ENCODE results near the gene PRPF39. TPM values are rescaled to one million over a fixed set of nuclear protein-coding genes. Genes with fewer than 3 reads are reported as not detected.

Gene PRPF39
- total RNA-seq, 1 donor from 2014 or later, result 97.2 TPM

- Histone ChIP-seq H3K79me2 (ENCODE audit: low read depth) (peaks cover 83% of the 10 kb centered on the region), H3K4me1 (peaks cover 36% of the 10 kb centered on the region), H3K27me3 (no peaks in the 10 kb centered on the region), H4K20me1 (ENCODE audit: low read depth) (peaks cover 44% of the 10 kb centered on the region), H3K27ac (peak overlapping the region; percentile 95), H3K4me2 (peak overlapping the region; percentile 92), H3K9me3 (ENCODE audit: low read depth) (no peaks in the 10 kb centered on the region), H3K36me3 (peaks cover 12% of the 10 kb centered on the region), H3K4me3 (peak overlapping the region; percentile 94), H3F3A (ENCODE audit: low read depth) (peaks cover 15% of the 10 kb centered on the region), H3K9ac (peak overlapping the region; percentile 99), H2AFZ (replicated peaks) (peak overlapping the region; percentile 86)
- Mint-ChIP-seq H3K9me3 (no peaks in the 10 kb centered on the region), H3K4me3 (peak overlapping the region; percentile 96), H3K4me1 (peaks cover 23% of the 10 kb centered on the region), H3K27me3 (ENCODE audit: insufficient read depth, low read depth) (no peaks in the 10 kb centered on the region), H3K27ac (peak overlapping the region; percentile 92), H3K36me3 (no peaks in the 10 kb centered on the region)
- no peak for TF ChIP-seq CTCF (IDR thresholded peaks at IDR 0.05)
- TF ChIP-seq EZH2phosphoT487 (IDR thresholded peaks at IDR 0.05), result no peak
- no peak for TF ChIP-seq EZH2 (IDR thresholded peaks at IDR 0.05)
- no peak for DNase-seq (ENCODE audit: low spot score)
These were observed 49.8 kb downstream of the PRPF39 start for GRCh38 chr14:45133683-45134050.

GRCh38 chr14:45134051-45134958 lies 50.4 kb downstream of the PRPF39 start, which contains the start of gene FKBP3:
Gene FKBP3 (minus strand): TSS chr14:45134481. CDS start chr14:45134456, 25 bp downstream.
- DNase-seq (ENCODE audit: low spot score), result peak; percentile 100
- H3K27me3 ChIP-seq, result no peaks in the 10 kb centered on the region
- H3K36me3 ChIP-seq, result peaks cover 6% of the 10 kb centered on the region
- no peaks in the 10 kb centered on the region for H3K9me3 ChIP-seq (ENCODE audit: low read depth)
- H3F3A ChIP-seq (ENCODE audit: low read depth), result peaks cover 15% of the 10 kb centered on the region
- H3K4me1 ChIP-seq, result peaks cover 38% of the 10 kb centered on the region
- peak within 1 kb of the TSS; percentile 96 for H3K4me3 Mint-ChIP-seq
- H3K36me3 Mint-ChIP-seq, result no peaks in the 10 kb centered on the region
- H4K20me1 ChIP-seq (ENCODE audit: low read depth), result peaks cover 39% of the 10 kb centered on the region
- H3K4me1 Mint-ChIP-seq, result peaks cover 26% of the 10 kb centered on the region
- H3K27ac ChIP-seq, result peak within 1 kb of the TSS; percentile 95
- peak within 1 kb of the TSS; percentile 91 for H2AFZ ChIP-seq (replicated peaks)
- TF ChIP-seq EZH2phosphoT487 (IDR thresholded peaks at IDR 0.05), result no peak
- peak; percentile 46 for TF ChIP-seq CTCF (IDR thresholded peaks at IDR 0.05)
- H3K4me2 ChIP-seq, result peak within 1 kb of the TSS; percentile 95
- H3K9ac ChIP-seq, result peak within 1 kb of the TSS; percentile 99
- H3K27ac Mint-ChIP-seq, result peak within 1 kb of the TSS; percentile 94
- H3K4me3 ChIP-seq, result peak within 1 kb of the TSS; percentile 94
- H3K79me2 ChIP-seq (ENCODE audit: low read depth), result peaks cover 83% of the 10 kb centered on the region
- H3K27me3 Mint-ChIP-seq (ENCODE audit: insufficient read depth, low read depth), result no peaks in the 10 kb centered on the region
- no peaks in the 10 kb centered on the region for H3K9me3 Mint-ChIP-seq

GRCh38 chr14:45135156-45135555 lies 51.2 kb downstream of the PRPF39 start:
- H3K4me2 ChIP-seq, result peak overlapping the region; percentile 95
- peak; percentile 10 for DNase-seq (ENCODE audit: low spot score)
- peak overlapping the region; percentile 94 for H3K4me3 ChIP-seq
- H2AFZ ChIP-seq (replicated peaks), result peak overlapping the region; percentile 91
- no peaks in the 10 kb centered on the region for H3K9me3 Mint-ChIP-seq
- H3K36me3 ChIP-seq, result peaks cover under 1% of the 10 kb centered on the region
- TF ChIP-seq EZH2phosphoT487 (IDR thresholded peaks at IDR 0.05) (no peak), CTCF (IDR thresholded peaks at IDR 0.05) (no peak), EZH2 (IDR thresholded peaks at IDR 0.05) (no peak)
- H3K79me2 ChIP-seq (ENCODE audit: low read depth), result peaks cover 83% of the 10 kb centered on the region
- H3K27me3 Mint-ChIP-seq (ENCODE audit: insufficient read depth, low read depth), result no peaks in the 10 kb centered on the region
- peak overlapping the region; percentile 38 for H3K9ac ChIP-seq
- peaks cover 38% of the 10 kb centered on the region for H3K4me1 ChIP-seq
- no peaks in the 10 kb centered on the region for H3K36me3 Mint-ChIP-seq
- H3K27me3 ChIP-seq, result no peaks in the 10 kb centered on the region
- peaks cover 15% of the 10 kb centered on the region for H3F3A ChIP-seq (ENCODE audit: low read depth)
- peak overlapping the region; percentile 94 for H3K27ac Mint-ChIP-seq
- H3K4me1 Mint-ChIP-seq, result peaks cover 26% of the 10 kb centered on the region
- H3K4me3 Mint-ChIP-seq, result peak overlapping the region; percentile 96
- peaks cover 31% of the 10 kb centered on the region for H4K20me1 ChIP-seq (ENCODE audit: low read depth)
- H3K27ac ChIP-seq, result peak overlapping the region; percentile 74
- H3K9me3 ChIP-seq (ENCODE audit: low read depth), result no peaks in the 10 kb centered on the region
